ENCODE results near the gene ZNF275. TPM values are rescaled to one million over a fixed set of nuclear protein-coding genes. Genes with fewer than 3 reads are reported as not detected.
"Not testable (repeated sequence)": the region's sequence is repeated elsewhere in the genome, so short reads cannot be mapped to it uniquely, and the experiment has no call there.

Gene ZNF275
- total RNA-seq, 1 experiment from 2014 or later: 9.8 TPM

- DNase-seq (ENCODE audit: low read depth, low spot score) (no peak), ATAC-seq (no peak)
- H3K4me1 ChIP-seq (ENCODE audit: control insufficient read depth in 1 of 2, insufficient read depth in 2 of 2, low read length in 2 of 2): no peaks in the 10 kb centered on the region
- intact Hi-C loops (cut with micrococcal nuclease): no loop called here
- POLR2A ChIA-PET: no interaction called here
- no TSS peak for BruUV-seq (replicated peaks)
- H3K27me3 ChIP-seq (ENCODE audit: insufficient read depth, low read length): no peaks in the 10 kb centered on the region
- no peaks in the 10 kb centered on the region for H3K9me2 ChIP-seq (ENCODE audit: insufficient read depth)
- no peak overlapping the region for H2AFZ ChIP-seq (ENCODE audit: low read depth, low read length, poor library complexity, severe bottlenecking)
- RAD21 ChIA-PET (ENCODE audit: low non-redundant PET in 1 of 2, low total read pairs in 2 of 2, uncharacterized antibody in 2 of 2, unreplicated experiment in 2 of 2): no interaction called here
- CTCF ChIA-PET: no interaction called here
- H3K36me3 ChIP-seq (ENCODE audit: control insufficient read depth in 1 of 2, insufficient read depth in 2 of 2, low read length in 2 of 2): no peaks in the 10 kb centered on the region
- H3K4me3 ChIP-seq (replicated peaks in 1 of 2; ENCODE audit: low read depth in 1 of 2, low read length in 2 of 2): no peak overlapping the region
- no peak for TF ChIP-seq EGR1 (IDR thresholded peaks at IDR 0.05; ENCODE audit: low read depth)
- TF ChIP-seq RAD21 (IDR thresholded peaks at IDR 0.05; ENCODE audit: low read depth): no peak
- TF ChIP-seq YY1 (IDR thresholded peaks at IDR 0.05; ENCODE audit: extremely low read depth, insufficient replicate concordance, low read depth, low read length): no peak
- TF ChIP-seq POLR2AphosphoS5 (IDR thresholded peaks at IDR 0.05; ENCODE audit: low read depth, low read length): no peak
- TF ChIP-seq CEBPB (IDR thresholded peaks at IDR 0.05; ENCODE audit: low read depth): no peak
- H3K79me2 ChIP-seq (ENCODE audit: insufficient read depth, low read length): no peaks in the 10 kb centered on the region
- no peak overlapping the region for H3K9ac ChIP-seq (ENCODE audit: low read length)
- H3K4me2 ChIP-seq (ENCODE audit: low read length): no peak overlapping the region
- H3K27ac ChIP-seq (ENCODE audit: low read depth, low read length): no peak overlapping the region
- no peaks in the 10 kb centered on the region for H3K9me3 ChIP-seq (ENCODE audit: control insufficient read depth in 1 of 2, insufficient read depth in 1 of 2, low read depth in 1 of 2, low read length in 2 of 2)
- no peaks in the 10 kb centered on the region for H4K20me1 ChIP-seq (ENCODE audit: insufficient read depth)
Observed at GRCh38 chrX:153388722-153389459, 54.9 kb downstream of the ZNF275 start.

GRCh38 chrX:153389460-153389768, 55.5 kb downstream of the ZNF275 start:
- H3K36me3 ChIP-seq (ENCODE audit: control insufficient read depth in 1 of 2, insufficient read depth in 2 of 2, low read length in 2 of 2); ATAC-seq; H3K9me3 ChIP-seq (ENCODE audit: control insufficient read depth in 1 of 2, insufficient read depth in 1 of 2, low read depth in 1 of 2, low read length in 2 of 2); H3K79me2 ChIP-seq (ENCODE audit: insufficient read depth, low read length); DNase-seq (ENCODE audit: low read depth, low spot score); H4K20me1 ChIP-seq (ENCODE audit: insufficient read depth); H3K4me2 ChIP-seq (ENCODE audit: low read length); H3K4me1 ChIP-seq (ENCODE audit: control insufficient read depth in 1 of 2, insufficient read depth in 2 of 2, low read length in 2 of 2); H3K27me3 ChIP-seq (ENCODE audit: insufficient read depth, low read length); H3K27ac ChIP-seq (ENCODE audit: low read depth, low read length); RAD21 ChIA-PET (ENCODE audit: low non-redundant PET in 1 of 2, low total read pairs in 2 of 2, uncharacterized antibody in 2 of 2, unreplicated experiment in 2 of 2); H3K9me2 ChIP-seq (ENCODE audit: insufficient read depth); H2AFZ ChIP-seq (ENCODE audit: low read depth, low read length, poor library complexity, severe bottlenecking); H3K9ac ChIP-seq (ENCODE audit: low read length); intact Hi-C loops (cut with micrococcal nuclease); POLR2A ChIA-PET; BruUV-seq (replicated peaks); H3K4me3 ChIP-seq (replicated peaks in 1 of 2; ENCODE audit: low read depth in 1 of 2, low read length in 2 of 2); CTCF ChIA-PET: not testable (repeated sequence)

Data from HCT116 (cell line).